Heart right ventricle (tissue), 16 donors: ENCODE measurements around the gene ZNF823. TPM values are rescaled to one million over a fixed set of nuclear protein-coding genes. Genes with fewer than 3 reads are reported as not detected.

ENCODE experiments used
- ATAC-seq, 8 donors: fragments of 200-7000 bp; cut with Tn5 transposase; one replicate each; pipeline ENCODE4 v1.9.1; 2020; ENCODE audit warnings: mild to moderate bottlenecking in 8 of 8, moderate library complexity in 8 of 8, moderate number of reproducible peaks in 1 of 8
- DNase-seq, 2 donors: peaks; one replicate each; pipeline ENCODE4 v3.0.0-alpha.2; 2020
- H3K27ac ChIP-seq, 10 donors: fragments of 200-600 bp; sonication (generic) in 2 of 10; one replicate each; pipeline versions ENCODE4 v1.5.0 to v1.8.0; 2020 to 2022; ENCODE audit warnings: mild to moderate bottlenecking in 3 of 10
- H3K27me3 ChIP-seq, 7 donors: fragments of 200-600 bp; one replicate each; pipeline ENCODE4 v1.8.0; 2021 to 2022; ENCODE audit warnings: mild to moderate bottlenecking in 2 of 7
- H3K36me3 ChIP-seq, 9 donors: fragments of 200-600 bp; sonication (generic) in 1 of 9; one replicate each; pipeline versions ENCODE4 v1.5.0 to v1.8.0; 2020 to 2022; ENCODE audit warnings: mild to moderate bottlenecking in 2 of 9
- H3K4me1 ChIP-seq, 9 donors: fragments of 200-600 bp; sonication (generic) in 1 of 9; one replicate each; pipeline versions ENCODE4 v1.5.0 to v1.8.0; 2020 to 2022; ENCODE audit warnings: mild to moderate bottlenecking in 4 of 9
- H3K4me3 ChIP-seq, 10 donors: fragments of 200-600 bp; sonication (generic) in 2 of 10; one replicate each; pipeline versions ENCODE4 v1.5.0 to v1.8.0; 2020 to 2022; ENCODE audit warnings: mild to moderate bottlenecking in 7 of 10, moderate library complexity in 2 of 10
- H3K9me3 ChIP-seq, 11 donors: fragments of 200-600 bp in 10 of 11; sonication (generic) in 2 of 11; one replicate each; pipeline versions ENCODE4 v1.5.0 to v1.8.0; 2013 to 2022; ENCODE audit warnings: mild to moderate bottlenecking in 2 of 11, control low read depth in 1 of 11, moderate library complexity in 1 of 11
- CTCF ChIP-seq, 9 donors: fragments of 200-600 bp; sonication (generic) in 2 of 9; IDR thresholded peaks; one replicate each; pipeline versions ENCODE4 v1.5.0 to v1.8.0; 2021 to 2022; ENCODE audit warnings: antibody characterized with exemption in 9 of 9, mild to moderate bottlenecking in 5 of 9, moderate library complexity in 1 of 9
- WGBS, 2 donors: extraction: QIAGEN DNeasy Blood & Tissue Kit; methylation state at CpG; one replicate each; pipeline ENCODE4 v1.1.7; 2013; ENCODE audit warnings: inconsistent platforms in 1 of 2; 5-methylcytosine and 5-hydroxymethylcytosine counted together
- intact Hi-C, 10 donors: fragments of 100-400 bp; cut with DNase I; formaldehyde crosslinking; loops; one replicate each; pipeline versions ENCODE4 v1.11.1 to v1.14.2; 2022
- polyA plus RNA-seq, 2 donors: library from polyadenylated mRNA; stranded (reverse); fragments of 200-250 nt; gene quantifications; one replicate each; pipeline ENCODE4 v1.2.3, GENCODE V29; 2013
- total RNA-seq, 10 donors: library from RNA; stranded (reverse); fragmentation: NEBNext Ultra II Directional in 3 of 10; extraction: Animal tissue kit (Norgen Biotek cat#: 25700) in 3 of 10; gene quantifications; one replicate each; pipeline versions ENCODE4 v1.2.1 to v1.2.4, GENCODE V29; 2021 to 2023
- donor health status: Arrhythmogenic right ventricular cardiomyopathy.
- donor health status: ischemic (EF 13 %, LVEDD 7.1; RV severe dilation, severe dysfunction).
- donor health status: healthy with polysubstance abuse.
- donor health status: DM: no; HTN: yes; CAD: no.
- donor health status: DM: no; HTN: no; CAD: no.
- donor health status: ischemic (EF 25% LVEDD 6.9; RV normal size, moderate dysfunction).
- donor health status: ischemic (EF 25% LVEDD 5.7; RV mildly dilated, moderate dysfunction).
- donor health status: healthy.
- donor health status: DM: yes; HTN: yes; CAD: no.
- donor health status: Ischemic cardiomyopathy.
- donor health status: ischemic (EF 35%, LVEDD 5.7; RV mildly dilated, moderate dysfunction).
- donor health status: nonischemic (EF 11% LVEDD 7.7; RV severe dilation, severe dysfunction).
- donor health status: DM: yes; HTN: yes; CAD: no.
- donor health status: PGD.
- donor health status: ischemic (EF 29% LVEDD 5.4; RV normal size, mild dysfunction).
- donor health status: nonischemic (EF 23%, LVEDD 6.1; RV moderate dilation, normal function).

ZNF823 gene
- total and polyA plus RNA-seq, 12 donors: 2.0 to 5.7 (median 3.3) TPM

GRCh38 chr19:11763117-11763516 is 24.4 kb upstream of the ZNF823 start:
- Histone ChIP-seq H3K9me3 (peaks cover 0 to 15% (median 0%) of the 10 kb centered on the region in 11 donors), H3K36me3 (no peaks in the 10 kb centered on the region), H3K4me3 (no peak overlapping the region), H3K27me3 (no peaks in the 10 kb centered on the region), H3K27ac (no peak overlapping the region), H3K4me1 (peaks cover 3 to 12% (median 9%) of the 10 kb centered on the region in 9 donors)
- DNase-seq: no peak
- 65 to 79% methylated on average over 3 of the region's 3 CpGs for WGBS, 2 donors
- intact Hi-C loops: no loop called here
- no peak for TF ChIP-seq CTCF (IDR thresholded peaks at IDR 0.05)
- ATAC-seq: no peak

- Histone ChIP-seq H3K27me3 (no peaks in the 10 kb centered on the region), H3K36me3 (no peaks in the 10 kb centered on the region), H3K4me3 (no peak overlapping the region), H3K27ac (no peak overlapping the region), H3K4me1 (no peaks in the 10 kb centered on the region), H3K9me3 (peaks cover 0 to 42% (median 12%) of the 10 kb centered on the region in 11 donors)
- 71 to 77% methylated on average over 7 of the region's 7 CpGs for WGBS, 2 donors
- no peak for ATAC-seq
- no peak for DNase-seq
- no peak for TF ChIP-seq CTCF (IDR thresholded peaks at IDR 0.05)
- intact Hi-C loops: no loop called here
These were observed 21.1 kb upstream of the ZNF823 start for GRCh38 chr19:11759805-11760204.

- H3K4me3 ChIP-seq: no peak overlapping the region
- no peak overlapping the region for H3K27ac ChIP-seq
- intact Hi-C loops: no loop called here
- 72 to 75% methylated on average over 1 of the region's 1 CpG for WGBS, 2 donors
- H3K27me3 ChIP-seq: no peaks in the 10 kb centered on the region
- ATAC-seq: no peak
- no peaks in the 10 kb centered on the region for H3K4me1 ChIP-seq
- TF ChIP-seq CTCF (IDR thresholded peaks at IDR 0.05): no peak
- no peak for DNase-seq
- no peaks in the 10 kb centered on the region for H3K36me3 ChIP-seq
- H3K9me3 ChIP-seq: peaks cover 0 to 41% (median 12%) of the 10 kb centered on the region in 11 donors
These were observed 18.2 kb upstream of the ZNF823 start for GRCh38 chr19:11756965-11757364.

GRCh38 chr19:11754663-11755062 is 15.9 kb upstream of the ZNF823 start:
- no peaks in the 10 kb centered on the region for H3K4me1 ChIP-seq
- WGBS, 2 donors: 84 to 93% methylated on average over 4 of the region's 4 CpGs
- no peak overlapping the region for H3K27ac ChIP-seq
- H3K36me3 ChIP-seq: no peaks in the 10 kb centered on the region
- peaks cover 0 to 64% (median 14%) of the 10 kb centered on the region in 11 donors for H3K9me3 ChIP-seq
- H3K4me3 ChIP-seq: no peak overlapping the region
- TF ChIP-seq CTCF (IDR thresholded peaks at IDR 0.05): no peak
- no peaks in the 10 kb centered on the region for H3K27me3 ChIP-seq
- intact Hi-C loops: no loop called here
- ATAC-seq: no peak
- no peak for DNase-seq
